GM23248 (cell line): ENCODE results near the gene MTUS2.

Experiments
- EZH2 ChIP-seq: fragments of 200-600 bp; sonication (generic); IDR thresholded peaks from 2 replicates; pipeline ENCODE4 v1.6.1; 2018; ENCODE audit warnings: antibody characterized with exemption, mild to moderate bottlenecking; ENCODE audit not compliant: insufficient read depth, poor library complexity, severe bottlenecking
- EZH2phosphoT487 ChIP-seq: fragments of 200-600 bp; sonication (generic); IDR thresholded peaks from 2 replicates; pipeline ENCODE4 v1.6.1; 2018; ENCODE audit warnings: antibody characterized with exemption, moderate library complexity, mild to moderate bottlenecking, low read depth; ENCODE audit not compliant: insufficient read depth

DNA sequence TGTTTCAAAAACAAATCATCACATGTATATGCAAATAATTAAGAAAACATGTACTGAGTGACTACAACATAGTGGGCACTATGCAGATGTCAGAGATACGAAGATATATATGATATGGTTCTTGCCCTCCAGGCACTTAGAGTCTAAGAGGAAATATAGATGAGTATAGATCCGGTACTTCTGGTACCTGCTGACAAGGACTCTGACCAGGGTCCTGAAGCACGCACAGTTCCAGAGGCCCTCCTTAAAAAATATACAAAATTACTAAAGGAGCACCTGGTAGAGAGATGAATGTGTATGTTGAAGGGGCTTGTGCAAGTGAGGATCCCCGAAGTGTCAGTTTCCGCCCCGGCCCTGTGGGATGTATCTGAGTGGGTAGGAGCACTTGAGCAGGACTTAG lies 31.3 kb downstream of the MTUS2 start:
- TF ChIP-seq EZH2 (no peak), EZH2phosphoT487 (no peak)
